Stimulated activated naive B cell treated with anti-CD40 and anti-IgM and Interleukin-4, amounts not matched to agents 10 μg/mL and 1 μg/mL and 100 μg/mL, for 72 hours (primary cell): ENCODE measurements around the gene IRX4.

ENCODE experiments used
- ATAC-seq, 2 donors: fragments of 150-1000 bp; cut with Tn5 transposase; replicated peaks; 2 replicates each; pipeline ENCODE4 v1.10.0; 2021; ENCODE audit warnings: moderate library complexity in 1 of 2
- DNase-seq: peaks from one replicate; pipeline ENCODE4 v3.0.0; 2021
- H3K27ac Mint-ChIP-seq: one replicate; pipeline ENCODE4 v1.8.0; 2022; ENCODE audit warnings: mild to moderate bottlenecking, mixed read lengths
- H3K27me3 Mint-ChIP-seq, 2 donors: one replicate each; pipeline ENCODE4 v1.8.0; 2022; ENCODE audit warnings: mixed read lengths in 2 of 2
- H3K36me3 Mint-ChIP-seq, 2 donors: one replicate each; pipeline ENCODE4 v1.8.0; 2022; ENCODE audit warnings: mixed read lengths in 2 of 2, mild to moderate bottlenecking in 1 of 2
- H3K4me1 Mint-ChIP-seq, 2 donors: one replicate each; pipeline ENCODE4 v1.8.0; 2022; ENCODE audit warnings: mixed read lengths in 2 of 2, mild to moderate bottlenecking in 1 of 2
- H3K4me3 Mint-ChIP-seq, 2 donors: one replicate each; pipeline ENCODE4 v1.8.0; 2022; ENCODE audit warnings: mild to moderate bottlenecking in 2 of 2, mixed read lengths in 2 of 2, moderate library complexity in 1 of 2
- H3K9me3 Mint-ChIP-seq, 2 donors: one replicate each; pipeline ENCODE4 v1.8.0; 2022; ENCODE audit warnings: mixed read lengths in 2 of 2, mild to moderate bottlenecking in 1 of 2

IRX4 gene

GRCh38 chr5:1881731-1882336 lies 891 bp downstream of the IRX4 start:
- Mint-ChIP-seq H3K36me3 (peaks cover 0 to 8% of the 10 kb centered on the region in 2 donors), H3K4me1 (peaks cover 15 to 42% of the 10 kb centered on the region in 2 donors), H3K27ac (peak overlapping the region; percentile 71), H3K4me3 (peak overlapping the region in 1 of 2 donors; percentile 29), H3K9me3 (peaks cover 3% of the 10 kb centered on the region in 2 donors), H3K27me3 (peaks cover 47 to 75% of the 10 kb centered on the region in 2 donors)
- ATAC-seq: no peak
- DNase-seq: no peak

GRCh38 chr5:1881098-1881572 lies 1.6 kb downstream of the IRX4 start:
- Mint-ChIP-seq H3K4me3 (peak overlapping the region in 1 of 2 donors; percentile 29), H3K9me3 (peaks cover 3% of the 10 kb centered on the region in 2 donors), H3K4me1 (peaks cover 15 to 42% of the 10 kb centered on the region in 2 donors)

GRCh38 chr5:1880377-1881025 lies 2.2 kb downstream of the IRX4 start:
- Mint-ChIP-seq H3K4me1 (peaks cover 19 to 45% of the 10 kb centered on the region in 2 donors), H3K9me3 (peaks cover 3% of the 10 kb centered on the region in 2 donors), H3K27me3 (peaks cover 47 to 76% of the 10 kb centered on the region in 2 donors), H3K36me3 (peaks cover 0 to 8% of the 10 kb centered on the region in 2 donors), H3K4me3 (peak overlapping the region in 1 of 2 donors; percentile 32), H3K27ac (no peak overlapping the region)
- no peak for DNase-seq
- no peak for ATAC-seq

More at GRCh38 chr5:1881098-1881572, 1.6 kb downstream of the IRX4 start:
- DNase-seq: no peak
- H3K27me3 Mint-ChIP-seq: peaks cover 47 to 76% of the 10 kb centered on the region in 2 donors
- peaks cover 0 to 8% of the 10 kb centered on the region in 2 donors for H3K36me3 Mint-ChIP-seq
- no peak for ATAC-seq
- H3K27ac Mint-ChIP-seq: peak overlapping the region; percentile 71

GRCh38 chr5:1879292-1880263 lies 3.1 kb downstream of the IRX4 start:
- no peak for ATAC-seq
- Mint-ChIP-seq H3K27ac (peak overlapping the region; percentile 91), H3K27me3 (peaks cover 46 to 76% of the 10 kb centered on the region in 2 donors), H3K36me3 (peaks cover 0 to 8% of the 10 kb centered on the region in 2 donors), H3K9me3 (peaks cover 3% of the 10 kb centered on the region in 2 donors), H3K4me1 (peaks cover 20 to 45% of the 10 kb centered on the region in 2 donors), H3K4me3 (peak overlapping the region; percentile 10 to 62)
- DNase-seq: no peak

- peaks cover 53 to 81% of the 10 kb centered on the region in 2 donors for H3K27me3 Mint-ChIP-seq
- H3K4me3 Mint-ChIP-seq: no peak overlapping the region
- H3K4me1 Mint-ChIP-seq: peaks cover 19 to 39% of the 10 kb centered on the region in 2 donors
- peaks cover 0 to 8% of the 10 kb centered on the region in 2 donors for H3K36me3 Mint-ChIP-seq
- DNase-seq (no peak), ATAC-seq (no peak)
- H3K27ac Mint-ChIP-seq: no peak overlapping the region
- H3K9me3 Mint-ChIP-seq: peaks cover 3% of the 10 kb centered on the region in 2 donors
Observed at GRCh38 chr5:1878050-1878849, 4.5 kb downstream of the IRX4 start.

GRCh38 chr5:1877103-1878049 lies 5.3 kb downstream of the IRX4 start:
- Mint-ChIP-seq H3K27ac (peak overlapping the region; percentile 42), H3K36me3 (peaks cover 0 to 8% of the 10 kb centered on the region in 2 donors), H3K4me3 (peak overlapping the region in 1 of 2 donors; percentile 4), H3K9me3 (peaks cover 3% of the 10 kb centered on the region in 2 donors), H3K27me3 (peaks cover 61 to 89% of the 10 kb centered on the region in 2 donors), H3K4me1 (peaks cover 19 to 39% of the 10 kb centered on the region in 2 donors)
- ATAC-seq (no peak), DNase-seq (no peak)

- peaks cover 64 to 89% of the 10 kb centered on the region in 2 donors for H3K27me3 Mint-ChIP-seq
- H3K4me3 Mint-ChIP-seq: no peak overlapping the region
- no peak for ATAC-seq
- H3K4me1 Mint-ChIP-seq: peaks cover 19 to 34% of the 10 kb centered on the region in 2 donors
- DNase-seq: no peak
- H3K9me3 Mint-ChIP-seq: peaks cover 3% of the 10 kb centered on the region in 2 donors
- peak overlapping the region; percentile 42 for H3K27ac Mint-ChIP-seq
- H3K36me3 Mint-ChIP-seq: peaks cover 0 to 8% of the 10 kb centered on the region in 2 donors
Observed at GRCh38 chr5:1876660-1877064, 6.1 kb downstream of the IRX4 start.

- no peak for DNase-seq
- ATAC-seq: no peak
- peaks cover 0 to 8% of the 10 kb centered on the region in 2 donors for H3K36me3 Mint-ChIP-seq
- peaks cover 15 to 29% of the 10 kb centered on the region in 2 donors for H3K4me1 Mint-ChIP-seq
- H3K27me3 Mint-ChIP-seq: peaks cover 59 to 83% of the 10 kb centered on the region in 2 donors
- H3K9me3 Mint-ChIP-seq: peaks cover 3% of the 10 kb centered on the region in 2 donors
- peak overlapping the region; percentile 41 to 72 for H3K4me3 Mint-ChIP-seq
- peak overlapping the region; percentile 65 for H3K27ac Mint-ChIP-seq
Observed at GRCh38 chr5:1875843-1876659, 6.7 kb downstream of the IRX4 start.

- peaks cover 14 to 25% of the 10 kb centered on the region in 2 donors for H3K4me1 Mint-ChIP-seq
- peaks cover 54 to 76% of the 10 kb centered on the region in 2 donors for H3K27me3 Mint-ChIP-seq
- H3K4me3 Mint-ChIP-seq: peak overlapping the region; percentile 41 to 72
- no peak overlapping the region for H3K27ac Mint-ChIP-seq
- peaks cover 0 to 5% of the 10 kb centered on the region in 2 donors for H3K36me3 Mint-ChIP-seq
- peaks cover 3% of the 10 kb centered on the region in 2 donors for H3K9me3 Mint-ChIP-seq
- ATAC-seq (no peak), DNase-seq (no peak)
Observed at GRCh38 chr5:1875281-1875842, 7.4 kb downstream of the IRX4 start.

GRCh38 chr5:1874771-1875220 lies 7.9 kb downstream of the IRX4 start:
- Mint-ChIP-seq H3K27me3 (peaks cover 48 to 70% of the 10 kb centered on the region in 2 donors), H3K4me3 (peak overlapping the region; percentile 10 to 32), H3K4me1 (peaks cover 14 to 23% of the 10 kb centered on the region in 2 donors), H3K36me3 (peaks cover 0 to 4% of the 10 kb centered on the region in 2 donors), H3K27ac (no peak overlapping the region), H3K9me3 (peaks cover 3% of the 10 kb centered on the region in 2 donors)
- ATAC-seq: no peak
- DNase-seq: no peak

- ATAC-seq: no peak
- H3K27me3 Mint-ChIP-seq: peaks cover 44 to 66% of the 10 kb centered on the region in 2 donors
- H3K4me3 Mint-ChIP-seq: no peak overlapping the region
Observed at GRCh38 chr5:1874348-1874747, 8.4 kb downstream of the IRX4 start.

More at GRCh38 chr5:1874348-1874747, 8.4 kb downstream of the IRX4 start:
- peaks cover 11 to 23% of the 10 kb centered on the region in 2 donors for H3K4me1 Mint-ChIP-seq
- H3K27ac Mint-ChIP-seq: peak overlapping the region; percentile 80
- DNase-seq: no peak
- H3K36me3 Mint-ChIP-seq: no peaks in the 10 kb centered on the region
- no peaks in the 10 kb centered on the region for H3K9me3 Mint-ChIP-seq
